MM.1S (cell line): ENCODE data around the gene THUMPD1.

Experiments used
- DNase-seq: peaks from one replicate; pipeline ENCODE4 v3.0.0-alpha.2; 2015
- H2AFZ ChIP-seq: fragments of 300-600 bp; sonication (generic); 2 replicates; pipeline ENCODE4 v1.6.0; 2016; ENCODE audit warnings: antibody characterized with exemption, low read length
- H3F3A ChIP-seq: fragments of 300-600 bp; sonication (generic); 2 replicates; pipeline ENCODE4 v1.6.1; 2016; ENCODE audit warnings: mild to moderate bottlenecking, antibody characterized with exemption, low read length, moderate library complexity, mixed read lengths; ENCODE audit not compliant: insufficient read depth
- H3K27ac ChIP-seq: fragments of 300-600 bp; sonication (generic); 2 replicates; pipeline ENCODE4 v1.5.1; 2016; ENCODE audit warnings: mild to moderate bottlenecking, low read length
- H3K27me3 ChIP-seq: fragments of 300-600 bp; sonication (generic); replicated peaks from 2 replicates; pipeline ENCODE4 v1.6.0; 2016; ENCODE audit warnings: low read length; ENCODE audit not compliant: insufficient read depth
- H3K36me3 ChIP-seq: fragments of 300-600 bp; sonication (generic); replicated peaks from 2 replicates; pipeline ENCODE4 v1.6.1; 2016; ENCODE audit warnings: mild to moderate bottlenecking, low read length, mixed read lengths; ENCODE audit not compliant: insufficient read depth
- H3K4me1 ChIP-seq: fragments of 300-600 bp; sonication (generic); 2 replicates; pipeline ENCODE4 v1.6.1; 2016; ENCODE audit warnings: low read length, mixed read lengths
- H3K4me2 ChIP-seq: fragments of 300-600 bp; sonication (generic); 2 replicates; pipeline ENCODE4 v1.6.0; 2016; ENCODE audit warnings: low read depth, low read length
- H3K4me3 ChIP-seq: fragments of 300-600 bp; sonication (generic); 2 replicates; pipeline ENCODE4 v1.5.1; 2016; ENCODE audit warnings: low read length, mixed read lengths
- H3K79me2 ChIP-seq: fragments of 300-600 bp; sonication (generic); 2 replicates; pipeline ENCODE4 v1.6.1; 2016; ENCODE audit warnings: mixed run types, low read length, mixed read lengths
- H3K9ac ChIP-seq: fragments of 300-600 bp; sonication (generic); 2 replicates; pipeline ENCODE4 v1.6.1; 2016; ENCODE audit warnings: low read length, mixed read lengths
- H3K9me2 ChIP-seq: fragments of 300-600 bp; sonication (generic); replicated peaks from 2 replicates; pipeline ENCODE4 v1.6.1; 2016; ENCODE audit warnings: mild to moderate bottlenecking, low read length, mixed read lengths; ENCODE audit not compliant: insufficient read depth
- H3K9me3 ChIP-seq: fragments of 300-600 bp; sonication (generic); replicated peaks from 2 replicates; pipeline ENCODE4 v1.6.1; 2016; ENCODE audit warnings: mild to moderate bottlenecking, low read length, mixed read lengths; ENCODE audit not compliant: insufficient read depth
- H4K20me1 ChIP-seq: fragments of 300-600 bp; sonication (generic); 2 replicates; pipeline ENCODE4 v1.6.1; 2016; ENCODE audit warnings: mild to moderate bottlenecking, low read length, moderate library complexity, mixed read lengths; ENCODE audit not compliant: insufficient read depth
- CTCF ChIP-seq: fragments of 300-600 bp; sonication (generic); IDR thresholded peaks from 2 replicates; pipeline ENCODE4 v1.5.1; 2016; ENCODE audit warnings: antibody characterized with exemption, low read length, mixed read lengths
- EZH2 ChIP-seq: fragments of 300-600 bp; sonication (generic); optimal IDR thresholded peaks from 2 replicates; pipeline ENCODE3; 2017; ENCODE audit warnings: low read depth, mild to moderate bottlenecking, antibody characterized with exemption, low read length, mixed read lengths
- EZH2phosphoT487 ChIP-seq: fragments of 300-600 bp; sonication (generic); IDR thresholded peaks from 2 replicates; pipeline ENCODE4 v1.6.1; 2018; ENCODE audit warnings: antibody characterized with exemption, low read length

Gene THUMPD1

DNA sequence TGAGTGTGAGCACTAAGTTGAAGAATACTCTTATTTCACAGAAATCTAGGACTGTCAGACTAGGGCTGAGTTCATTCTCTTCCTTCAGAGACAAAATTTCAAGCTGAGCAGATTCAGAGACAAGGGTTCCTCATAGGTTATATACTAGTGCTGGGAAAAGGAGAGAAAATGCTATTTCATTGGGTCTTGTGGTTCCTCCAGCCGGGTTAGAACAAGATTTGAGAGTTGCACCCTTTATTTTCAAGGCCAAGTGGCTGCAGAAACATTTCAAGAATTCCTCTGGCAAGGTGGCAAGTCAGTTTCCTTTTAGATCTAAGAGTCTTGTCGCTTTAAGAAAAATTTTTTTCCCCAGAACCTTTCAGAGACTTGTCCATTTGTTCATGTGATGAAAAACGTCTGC lies 6.8 kb downstream of the THUMPD1 start:
- no peak overlapping the region for H3K4me2 ChIP-seq
- no peak for DNase-seq
- H3K27me3 ChIP-seq, result no peaks in the 10 kb centered on the region
- H3K79me2 ChIP-seq, result peaks cover 19% of the 10 kb centered on the region
- peaks cover 23% of the 10 kb centered on the region; the same call in 1 of the 2 replicates for H3K36me3 ChIP-seq
- H3K4me3 ChIP-seq, result no peak overlapping the region
- no peaks in the 10 kb centered on the region for H3K9me3 ChIP-seq
- no peak overlapping the region for H2AFZ ChIP-seq
- H3K9me2 ChIP-seq, result no peaks in the 10 kb centered on the region
- no peaks in the 10 kb centered on the region for H4K20me1 ChIP-seq
- 0 out of 2 replicates have a peak, but pooled peaks cover under 1% of the 10 kb centered on the region for H3K4me1 ChIP-seq
- 0 out of 2 replicates have a peak, but pooled peaks cover 4% of the 10 kb centered on the region for H3F3A ChIP-seq
- no peak overlapping the region for H3K27ac ChIP-seq
- TF ChIP-seq CTCF (no peak), EZH2phosphoT487 (no peak), EZH2 (no peak)
- no peak overlapping the region for H3K9ac ChIP-seq

GRCh38 chr16:20734056-20734455 lies 7.6 kb downstream of the THUMPD1 start:
- Histone ChIP-seq H3K4me2 (no peak overlapping the region), H3K9ac (no peak overlapping the region), H4K20me1 (no peaks in the 10 kb centered on the region), H3K27me3 (no peaks in the 10 kb centered on the region), H2AFZ (no peak overlapping the region), H3K4me1 (no peaks in the 10 kb centered on the region), H3K9me3 (no peaks in the 10 kb centered on the region), H3K36me3 (peaks cover 23% of the 10 kb centered on the region; the same call in 1 of the 2 replicates), H3K9me2 (no peaks in the 10 kb centered on the region), H3K79me2 (peaks cover 12% of the 10 kb centered on the region), H3K27ac (no peak overlapping the region), H3F3A (0 out of 2 replicates have a peak, but pooled peaks cover 4% of the 10 kb centered on the region), H3K4me3 (no peak overlapping the region)
- no peak for DNase-seq
- no peak for TF ChIP-seq EZH2phosphoT487
- TF ChIP-seq CTCF, result no peak
- TF ChIP-seq EZH2, result no peak

- no peak for DNase-seq
- no peak overlapping the region for H3K9ac ChIP-seq
- no peaks in the 10 kb centered on the region for H3K36me3 ChIP-seq
- no peak overlapping the region for H3K4me3 ChIP-seq
- H4K20me1 ChIP-seq, result no peaks in the 10 kb centered on the region
- no peaks in the 10 kb centered on the region for H3K9me2 ChIP-seq
- H3K4me1 ChIP-seq, result no peaks in the 10 kb centered on the region
- no peak overlapping the region for H3K27ac ChIP-seq
- no peak overlapping the region for H2AFZ ChIP-seq
- no peaks in the 10 kb centered on the region for H3K9me3 ChIP-seq
- no peaks in the 10 kb centered on the region for H3K27me3 ChIP-seq
- TF ChIP-seq CTCF (no peak), EZH2 (no peak), EZH2phosphoT487 (no peak)
- no peaks in the 10 kb centered on the region for H3F3A ChIP-seq
- H3K79me2 ChIP-seq, result no peaks in the 10 kb centered on the region
- H3K4me2 ChIP-seq, result no peak overlapping the region
Measured at GRCh38 chr16:20729141-20729540, 12.5 kb downstream of the THUMPD1 start.
